Activated CD8-positive, alpha-beta memory T cell treated with anti-CD3 and anti-CD28 coated beads, Interleukin-2, amount 50 U/mL, for 24 hours (primary cell): ENCODE measurements around the gene LRRFIP1.
A peak's percentile ranks its signal among the peaks of the same experiment; 100 is the strongest.
"Not testable (repeated sequence)": the region's sequence is repeated elsewhere in the genome, so short reads cannot be mapped to it uniquely, and the experiment has no call there.

Experiments
- DNase-seq: peaks from one replicate; pipeline ENCODE4 v3.0.0-alpha.2; 2020; ENCODE audit errors: extremely low read depth

Gene LRRFIP1

GRCh38 chr2:237597196-237598145 lies 29.9 kb upstream of the LRRFIP1 start:
- DNase-seq, result no peak

DNA sequence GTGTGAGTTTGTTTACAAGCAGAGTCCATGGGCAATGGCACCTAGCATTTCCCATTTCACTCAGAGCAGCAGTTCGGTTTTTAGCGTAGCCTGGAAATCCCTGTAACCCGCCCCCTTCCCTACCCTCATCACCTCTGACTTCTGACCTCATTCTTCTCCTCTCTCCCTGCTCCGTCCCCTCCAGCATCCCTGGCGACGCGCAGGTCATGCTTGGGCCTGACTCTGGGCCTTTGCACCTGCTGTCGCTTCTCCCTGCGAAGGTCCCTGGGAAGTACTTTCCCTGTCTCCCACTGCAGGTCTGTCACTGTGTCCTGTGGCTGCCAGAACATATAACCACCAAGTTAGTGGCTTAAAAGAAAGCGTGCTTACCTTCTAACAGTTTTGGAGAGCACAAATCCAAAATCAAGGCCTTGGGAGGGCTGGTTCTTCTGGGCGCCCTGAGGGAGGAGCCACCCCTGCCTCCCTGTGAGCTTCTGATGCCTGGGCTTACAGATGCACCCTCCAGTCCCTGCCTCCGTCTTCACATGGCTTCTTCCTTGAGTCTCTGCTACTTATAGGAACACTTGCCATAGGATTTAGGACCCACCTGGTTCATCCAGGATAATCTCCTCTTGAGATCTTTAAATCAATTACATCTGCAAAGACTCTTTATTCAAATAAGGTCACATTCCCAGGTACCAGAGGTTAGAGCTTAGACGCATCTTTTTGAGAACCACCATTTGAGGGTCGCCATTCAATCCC lies 28.7 kb upstream of the LRRFIP1 start:
- DNase-seq, result no peak

DNA sequence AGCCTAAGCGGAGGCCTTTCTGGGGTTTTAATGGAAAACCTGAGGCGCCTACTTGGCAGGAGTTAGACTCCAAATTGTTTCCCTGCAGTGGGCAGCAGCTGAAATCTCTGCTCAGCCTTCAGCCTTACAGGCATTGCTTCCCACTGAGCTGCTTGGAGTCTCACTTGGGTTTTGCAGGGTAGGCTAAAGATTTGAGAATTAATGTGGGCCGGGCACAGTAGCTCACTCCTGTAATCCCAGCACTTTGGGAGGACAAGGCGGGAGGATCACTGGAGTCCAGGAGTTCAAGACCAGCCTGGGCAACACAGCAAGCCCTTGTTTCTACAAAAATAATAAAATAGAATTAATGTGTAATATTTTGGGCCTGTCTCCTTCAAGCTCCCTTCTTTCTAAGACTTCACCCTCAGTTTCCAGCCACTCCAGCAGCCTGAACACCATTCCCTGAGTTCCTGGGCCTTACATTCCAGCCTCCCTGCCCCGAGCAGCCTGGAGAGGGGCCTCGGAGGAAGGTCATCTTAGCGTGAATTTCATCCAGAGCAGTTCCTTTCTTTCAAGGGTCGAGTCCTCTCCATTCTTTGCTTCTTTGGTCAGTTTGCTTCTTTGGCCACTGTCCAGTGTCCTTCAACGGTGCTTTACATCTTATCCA lies 27.8 kb upstream of the LRRFIP1 start:
- no peak for DNase-seq

DNA sequence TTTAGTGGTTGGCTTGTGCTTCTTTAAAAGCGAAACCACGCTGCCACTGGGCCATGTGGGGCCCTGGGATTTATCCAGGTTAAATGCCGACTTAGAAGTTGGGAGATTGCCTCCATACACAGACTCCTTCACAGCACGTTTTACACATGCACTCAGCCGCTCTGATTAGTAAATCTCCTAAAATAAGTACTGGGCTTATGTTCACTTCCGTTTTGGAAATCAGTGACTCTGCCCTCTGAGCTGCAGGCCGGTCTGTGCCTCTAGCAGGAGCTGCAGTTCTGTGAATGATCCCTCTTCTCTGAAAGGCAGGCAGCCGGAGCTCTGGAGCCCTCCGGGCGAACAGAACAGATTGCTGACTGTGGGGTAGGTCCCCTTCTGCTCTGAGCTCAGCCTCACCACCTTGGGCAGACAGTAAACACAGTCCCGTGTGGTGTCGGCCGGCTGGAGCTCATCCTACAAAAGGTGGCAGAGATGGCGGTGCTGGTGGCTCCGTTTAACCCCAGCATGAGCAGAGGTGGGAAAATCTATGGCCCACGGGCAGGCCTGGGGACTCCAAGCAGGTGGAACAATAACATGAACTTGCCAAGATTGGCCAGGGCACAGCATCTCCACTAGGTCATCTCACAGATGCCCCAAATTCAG lies 27.1 kb upstream of the LRRFIP1 start:
- DNase-seq, result no peak

DNA sequence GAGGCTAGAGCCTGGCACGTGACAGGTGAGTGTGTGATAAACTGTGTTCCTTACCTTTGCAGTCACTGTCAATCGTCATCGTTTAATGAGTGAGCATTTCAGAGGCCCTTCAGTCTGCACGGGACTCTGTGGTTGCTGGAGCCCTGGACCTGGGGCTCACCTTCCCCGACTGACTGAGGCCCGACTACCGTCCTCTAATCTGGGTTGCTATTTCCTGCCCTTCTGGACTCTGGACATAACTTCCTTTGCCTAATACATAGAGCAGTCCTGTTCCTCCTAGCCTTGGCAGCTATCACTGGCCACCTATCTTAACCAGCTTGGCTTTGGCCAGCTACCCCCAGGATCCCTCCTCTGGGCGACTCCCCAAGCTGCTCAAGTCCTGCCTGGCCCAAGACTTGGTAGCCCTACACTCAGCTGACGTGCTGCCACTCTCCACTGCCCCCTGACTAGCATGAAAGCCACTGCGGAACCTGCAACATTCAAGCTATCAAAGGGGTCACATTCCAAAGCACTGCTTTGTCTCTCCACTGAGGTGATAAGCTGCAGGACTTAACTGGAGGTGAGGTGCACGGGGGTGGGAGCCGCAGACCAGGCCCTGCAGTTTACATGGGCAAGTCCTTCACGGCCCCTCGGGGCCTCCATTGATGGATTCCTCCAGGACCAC lies 25.8 kb upstream of the LRRFIP1 start:
- no peak for DNase-seq

DNA sequence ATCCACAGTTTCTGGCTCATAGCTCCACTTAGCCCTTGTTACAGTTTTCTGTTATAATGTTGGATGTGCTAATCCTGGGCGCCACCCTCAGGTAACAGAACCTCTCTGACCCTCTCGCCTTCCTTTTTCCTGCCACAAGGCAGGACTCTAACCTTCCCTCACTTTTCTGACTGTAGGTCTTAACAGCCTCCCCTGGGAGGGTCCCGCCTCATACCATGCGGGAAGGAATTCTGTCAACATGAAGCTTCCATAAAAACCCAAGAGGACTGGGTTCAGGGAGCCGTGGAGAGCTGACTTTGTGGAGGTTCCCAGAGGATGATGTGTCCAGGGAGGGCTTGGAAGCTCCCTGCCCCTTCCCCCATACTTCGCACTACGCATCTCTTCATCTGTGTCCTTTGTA lies 25.0 kb upstream of the LRRFIP1 start:
- DNase-seq, result no peak

DNA sequence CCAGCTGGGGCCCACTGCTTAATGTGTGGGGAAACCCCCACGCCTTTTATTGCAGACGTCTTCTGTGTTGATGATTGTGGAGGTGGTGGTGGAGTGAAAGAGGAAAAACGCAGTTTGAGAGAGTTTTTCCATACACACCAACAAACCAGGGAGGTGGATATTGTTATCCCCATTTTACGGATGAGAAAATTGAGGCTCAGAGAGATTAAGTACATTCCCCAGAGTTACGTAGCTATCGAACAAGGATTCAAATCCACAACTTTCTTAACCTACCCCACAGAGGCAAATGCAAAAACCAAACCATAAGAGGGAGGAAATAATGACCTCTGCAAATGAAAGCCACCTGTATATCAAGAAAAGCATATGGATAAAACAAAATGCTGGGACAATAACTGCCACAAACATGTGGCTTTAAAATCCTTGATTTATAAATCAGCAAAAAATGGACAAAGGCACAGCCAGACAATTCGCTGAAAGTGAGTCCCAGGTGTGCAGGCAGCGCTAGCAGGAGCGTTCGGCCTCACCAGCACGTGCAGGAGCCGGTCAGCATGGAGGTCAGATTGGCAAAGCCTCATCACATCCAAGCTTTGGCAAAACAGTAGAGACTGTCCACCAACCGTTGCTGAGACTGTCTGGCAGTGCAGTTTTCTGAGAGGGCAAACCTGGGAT lies 24.2 kb upstream of the LRRFIP1 start:
- no peak for DNase-seq

- peak; percentile 18 for DNase-seq
Observed at GRCh38 chr2:237603718-237604362, 23.5 kb upstream of the LRRFIP1 start.

DNA sequence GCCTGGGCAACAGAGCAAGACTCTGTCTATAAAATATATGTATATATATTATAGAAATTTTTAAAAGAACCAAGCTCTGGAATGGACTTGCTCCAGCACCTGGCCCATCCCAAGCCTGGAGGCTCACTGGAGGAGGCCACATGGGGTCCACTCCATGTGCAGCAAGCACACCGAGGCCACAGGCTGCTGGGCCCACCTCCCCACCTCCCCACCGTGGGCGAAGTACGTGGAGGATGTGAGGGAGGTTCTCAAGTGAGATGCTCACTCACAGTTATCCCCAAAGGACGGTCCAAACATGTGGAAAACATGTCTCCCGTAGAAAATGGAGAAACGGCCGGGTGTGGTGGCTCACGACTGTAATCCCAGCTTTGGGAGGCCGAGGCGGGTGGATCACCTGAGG lies 23.0 kb upstream of the LRRFIP1 start:
- DNase-seq, result no peak

DNA sequence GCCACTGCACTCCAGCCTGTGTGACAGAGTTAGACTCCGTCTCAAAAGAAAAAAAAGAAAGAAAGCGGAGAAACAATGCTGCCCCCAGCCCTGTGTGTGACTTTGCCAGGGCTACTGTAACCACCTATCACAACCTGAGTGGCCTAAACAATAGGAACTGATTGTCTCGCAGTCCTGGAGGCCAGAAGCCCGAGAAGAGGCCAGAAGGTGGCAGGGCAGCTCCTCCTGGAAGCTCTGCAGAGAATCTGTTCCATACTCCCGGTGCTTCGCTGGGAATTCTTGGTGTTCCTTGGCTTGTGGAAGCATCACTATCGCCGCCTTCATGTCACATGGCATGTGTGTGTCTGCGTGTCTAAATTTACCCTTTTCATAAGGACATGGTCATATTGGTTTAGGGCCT lies 22.4 kb upstream of the LRRFIP1 start:
- no peak for DNase-seq

DNA sequence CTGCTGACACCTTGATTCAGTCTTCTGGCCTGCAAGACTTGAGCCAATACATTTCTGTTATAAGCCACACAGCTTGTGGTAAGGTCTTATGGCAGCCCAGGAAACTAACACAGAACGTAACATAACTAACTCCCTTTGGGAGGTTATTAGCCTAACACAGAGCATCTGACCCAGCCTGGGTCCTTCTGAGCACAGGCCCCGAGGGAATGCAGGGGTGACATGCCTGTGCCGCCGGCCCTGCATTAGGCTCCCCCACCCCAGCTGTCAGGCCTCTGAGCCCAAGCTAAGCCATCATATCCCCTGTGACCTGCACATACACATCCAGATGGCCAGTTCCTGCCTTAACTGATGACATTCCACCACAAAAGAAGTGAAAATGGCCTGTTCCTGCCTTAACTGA lies 20.9 kb upstream of the LRRFIP1 start:
- not testable (repeated sequence) for DNase-seq

DNA sequence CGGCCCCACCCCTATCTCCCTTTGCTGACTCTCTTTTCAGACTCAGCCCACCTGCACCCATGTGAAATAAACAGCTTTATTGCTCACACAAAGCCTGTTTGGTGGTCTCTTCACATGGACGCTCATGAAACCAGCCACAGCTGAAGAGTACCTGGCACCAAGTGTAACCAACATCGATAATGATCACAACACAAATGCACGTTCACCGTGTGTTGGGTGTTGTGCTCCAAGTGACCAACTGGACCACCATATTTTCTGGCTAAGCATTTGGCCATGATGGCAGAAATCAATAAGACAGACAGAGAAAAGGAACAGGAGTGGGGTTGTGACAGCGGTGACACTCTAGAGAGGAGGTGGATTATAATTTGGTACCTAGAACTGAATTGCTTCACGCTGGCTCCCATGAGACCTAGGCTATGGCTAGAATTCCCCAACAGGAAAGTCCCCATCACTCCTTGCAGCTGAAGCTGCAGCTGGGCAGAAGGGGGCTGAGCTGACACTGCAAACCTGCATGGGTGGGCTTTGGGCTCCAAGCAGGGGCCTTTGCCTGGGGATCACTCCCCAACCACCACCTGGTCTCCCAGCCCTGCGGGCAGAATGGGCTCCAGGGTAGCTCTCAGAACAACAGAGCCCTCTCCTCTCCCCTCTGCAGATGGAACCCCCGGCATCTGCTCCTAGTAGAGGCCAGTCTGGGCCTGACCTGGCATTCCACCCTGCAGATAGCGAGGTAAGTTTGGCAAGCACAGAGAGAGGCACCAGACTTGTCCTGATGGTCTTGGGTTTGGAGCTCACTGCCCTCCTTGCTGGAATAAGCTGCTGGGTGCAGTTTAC lies 14.6 kb upstream of the LRRFIP1 start:
- no peak for DNase-seq

DNA sequence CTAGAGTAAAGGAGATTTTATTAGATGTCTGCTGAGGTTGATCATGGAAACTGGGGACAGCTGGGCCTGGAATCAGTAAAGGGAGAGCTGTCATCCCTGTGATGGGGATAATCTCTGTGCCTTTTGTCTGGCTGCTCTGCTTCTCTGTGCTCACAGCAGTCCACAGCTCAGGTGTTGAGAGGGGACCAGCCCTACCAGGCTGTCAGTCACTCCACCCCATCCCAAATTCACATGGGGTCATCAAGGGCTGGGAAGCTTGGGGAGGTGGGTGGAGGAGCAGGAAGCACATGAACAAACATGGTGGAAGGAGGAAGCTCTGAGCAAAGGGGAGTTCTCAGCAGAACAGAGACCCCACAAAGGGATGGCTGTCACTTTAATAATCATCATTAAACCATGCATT lies 13.7 kb upstream of the LRRFIP1 start:
- no peak for DNase-seq

- no peak for DNase-seq
Observed at GRCh38 chr2:237614151-237614720, 13.2 kb upstream of the LRRFIP1 start.

- no peak for DNase-seq
Observed at GRCh38 chr2:237615631-237616249, 11.6 kb upstream of the LRRFIP1 start.

GRCh38 chr2:237616373-237616733 lies 11.0 kb upstream of the LRRFIP1 start:
- no peak for DNase-seq

GRCh38 chr2:237616734-237617586 lies 10.4 kb upstream of the LRRFIP1 start:
- no peak for DNase-seq

GRCh38 chr2:237617587-237617982 lies 9.8 kb upstream of the LRRFIP1 start:
- DNase-seq, result no peak
